GM12873 (cell line): Measurements from ENCODE around the gene C16orf90.

Source experiments
- CTCF ChIP-seq: IDR thresholded peaks from 2 replicates; pipeline ENCODE4 v1.5.1; 2012; ENCODE audit warnings: low read depth, mild to moderate bottlenecking, moderate library complexity, low read length, control low read depth; ENCODE audit not compliant: insufficient read depth; ENCODE audit errors: missing control alignments

The C16orf90 gene

GRCh38 chr16:3498988-3499387 lies 3.7 kb upstream of the C16orf90 start:
- no peak for TF ChIP-seq CTCF

GRCh38 chr16:3497771-3498170 lies 2.5 kb upstream of the C16orf90 start:
- TF ChIP-seq CTCF, result no peak

GRCh38 chr16:3496386-3496785 lies 1.1 kb upstream of the C16orf90 start:
- TF ChIP-seq CTCF, result no peak

GRCh38 chr16:3494386-3494973 lies 809 bp downstream of the C16orf90 start:
- TF ChIP-seq CTCF, result no peak

GRCh38 chr16:3492356-3492755 lies 2.9 kb downstream of the C16orf90 start:
- TF ChIP-seq CTCF, result no peak

- peak; percentile 10 for TF ChIP-seq CTCF
Measured at GRCh38 chr16:3490911-3491629, 4.2 kb downstream of the C16orf90 start.

GRCh38 chr16:3488801-3489200 lies 6.5 kb downstream of the C16orf90 start:
- TF ChIP-seq CTCF, result no peak
